GM11168 (cell line): ENCODE measurements around the gene DTWD2.

Experiments used
- in situ Hi-C: fragments of 300-500 bp; cut with MboI; formaldehyde crosslinking; loops from one replicate; pipeline ENCODE4 v1.12.0; 2022; ENCODE audit warnings: low sequenced_read_pairs; ENCODE audit not compliant: unreplicated experiment

The DTWD2 gene, protein sequence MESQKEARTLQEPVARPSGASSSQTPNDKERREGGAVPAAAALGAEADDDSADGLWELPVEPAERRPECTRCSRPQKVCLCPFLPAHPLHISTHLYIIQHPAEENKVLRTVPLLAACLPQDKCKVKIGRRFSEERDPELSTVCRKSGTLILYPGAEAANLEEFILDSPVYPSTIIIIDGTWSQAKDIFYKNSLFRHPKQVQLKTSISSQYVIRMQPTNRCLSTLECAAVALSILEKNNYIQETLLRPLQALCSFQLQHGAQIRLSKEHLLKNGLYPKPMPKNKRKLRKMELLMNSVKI

GRCh38 chr5:118987988-118988865, at the start of gene DTWD2:
Gene DTWD2 (minus strand): TSS chr5:118988547. CDS start chr5:118988511, 36 bp downstream.
- in situ Hi-C loops: no loop called here

DNA sequence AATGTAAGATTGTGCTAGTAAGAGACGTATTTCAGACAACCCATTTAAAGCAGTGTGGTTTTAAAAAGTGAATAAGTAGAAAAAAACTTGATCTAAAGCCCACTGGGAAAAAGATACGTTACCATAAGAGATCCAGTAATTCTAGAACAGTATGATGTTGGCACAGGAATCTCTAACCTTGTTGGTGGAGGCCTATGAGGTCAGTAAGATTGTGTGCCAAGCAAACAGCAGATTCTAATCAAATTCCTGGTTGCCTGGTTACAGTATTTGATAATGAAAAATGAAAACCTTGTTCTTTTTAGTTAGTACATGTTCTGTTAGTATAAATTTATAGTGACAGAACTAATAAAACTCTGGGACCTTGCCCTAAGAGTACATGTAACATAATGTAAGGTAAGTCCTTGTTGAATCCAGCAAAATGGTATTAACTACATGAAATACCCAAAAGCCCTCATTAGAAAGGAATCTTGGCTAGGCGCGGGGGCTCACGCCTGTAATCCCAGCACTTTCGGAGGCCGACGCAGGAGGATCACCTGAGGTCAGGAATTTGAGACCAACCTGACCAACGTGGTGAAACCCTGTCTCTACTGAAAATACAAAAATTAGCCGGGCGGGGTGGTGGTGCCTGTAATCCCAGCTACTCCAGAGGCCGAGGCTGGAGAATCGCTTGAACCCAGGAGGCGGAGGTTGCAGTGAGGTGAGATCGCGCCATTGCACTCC, 49.3 kb upstream of the DTWD2 start:
- in situ Hi-C loops: no loop called here

DNA sequence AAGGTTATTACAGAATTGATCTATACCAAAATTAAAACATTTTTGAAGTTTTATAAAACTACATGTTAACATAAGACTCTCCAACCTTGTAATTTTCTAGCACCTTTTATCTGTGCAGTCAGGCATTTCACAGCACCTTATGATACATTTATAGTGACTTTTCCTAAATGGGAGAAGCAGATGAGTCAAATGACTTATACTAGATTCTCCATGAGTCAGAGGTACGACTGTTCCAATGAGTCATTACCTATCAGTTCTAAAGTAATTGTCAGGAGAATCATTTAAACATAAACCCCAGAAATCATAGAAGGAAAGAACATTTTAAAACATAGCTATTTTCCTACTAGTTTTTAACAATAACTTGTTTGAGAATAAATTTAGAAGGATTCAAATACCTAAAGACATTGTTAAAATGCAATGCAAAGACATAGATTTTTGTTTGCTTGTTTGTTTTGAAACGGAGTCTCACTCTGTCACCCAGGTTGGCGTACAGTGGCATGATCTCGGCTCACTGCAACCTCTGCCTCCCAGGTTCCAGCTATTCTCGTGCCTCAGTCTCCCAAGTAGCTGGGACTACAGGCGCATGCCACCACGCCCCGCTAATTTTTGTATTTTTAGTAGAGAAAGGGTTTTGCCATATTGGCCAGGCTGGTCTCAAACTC, 47.9 kb upstream of the DTWD2 start:
- in situ Hi-C loops: no loop called here

DNA sequence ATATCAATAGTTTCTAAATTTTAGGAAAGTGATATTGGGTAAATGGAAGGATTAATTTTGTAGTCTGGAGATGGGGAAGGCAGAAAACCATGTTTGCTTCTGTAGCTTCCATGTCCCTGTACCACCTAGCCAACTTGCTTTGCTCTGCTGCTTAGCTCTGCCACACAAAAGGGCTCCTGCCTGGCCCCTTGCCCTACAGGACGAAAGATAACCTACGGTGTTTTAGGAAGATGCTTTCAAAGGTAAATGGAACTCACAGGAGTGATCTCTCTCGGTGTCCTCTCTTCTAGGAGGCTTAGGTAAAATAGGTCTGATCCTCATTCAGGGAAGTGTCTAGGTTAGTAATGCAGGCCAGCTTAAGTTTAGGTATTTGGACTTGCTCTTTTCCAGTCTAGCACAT, 44.8 kb upstream of the DTWD2 start:
- in situ Hi-C loops: no loop called here

DNA sequence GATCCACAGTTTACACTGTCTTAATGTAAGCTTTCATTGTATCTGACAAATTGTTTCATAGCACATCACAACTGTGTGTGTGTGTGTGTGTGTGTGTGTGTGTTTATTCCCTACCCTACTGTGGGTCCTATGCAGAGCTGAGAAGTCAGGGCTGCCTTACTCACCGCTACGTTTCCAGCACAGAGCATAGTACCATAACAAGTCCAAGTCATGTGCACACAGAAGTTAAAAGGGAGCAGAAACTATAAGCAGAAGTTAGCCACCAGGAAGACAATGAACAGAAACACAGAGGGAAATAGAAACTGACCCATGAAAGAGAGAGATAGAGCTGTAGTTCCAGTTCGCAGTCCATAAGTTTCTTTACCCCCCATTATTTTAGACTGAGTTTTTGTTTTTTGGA, 44.3 kb upstream of the DTWD2 start:
- in situ Hi-C loops: no loop called here

DNA sequence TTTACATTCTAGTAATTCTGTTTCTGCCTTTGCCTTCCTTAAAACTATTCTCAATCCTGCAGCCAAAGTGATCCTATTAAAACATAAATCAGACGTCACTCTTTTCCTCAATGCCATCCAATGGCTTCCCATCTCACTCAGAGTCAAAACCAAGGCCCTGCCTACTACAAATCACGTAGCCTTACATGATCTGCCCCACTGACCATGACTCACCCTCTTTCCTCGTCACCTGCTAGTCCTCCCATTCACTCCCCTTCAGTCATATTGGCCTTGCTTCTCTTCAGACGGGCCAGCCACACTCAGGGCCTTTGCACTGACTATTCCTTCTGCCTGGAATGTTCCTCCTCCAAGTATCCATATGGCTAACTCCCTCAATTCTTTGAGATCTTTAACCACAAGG, 43.6 kb upstream of the DTWD2 start:
- in situ Hi-C loops: no loop called here

DNA sequence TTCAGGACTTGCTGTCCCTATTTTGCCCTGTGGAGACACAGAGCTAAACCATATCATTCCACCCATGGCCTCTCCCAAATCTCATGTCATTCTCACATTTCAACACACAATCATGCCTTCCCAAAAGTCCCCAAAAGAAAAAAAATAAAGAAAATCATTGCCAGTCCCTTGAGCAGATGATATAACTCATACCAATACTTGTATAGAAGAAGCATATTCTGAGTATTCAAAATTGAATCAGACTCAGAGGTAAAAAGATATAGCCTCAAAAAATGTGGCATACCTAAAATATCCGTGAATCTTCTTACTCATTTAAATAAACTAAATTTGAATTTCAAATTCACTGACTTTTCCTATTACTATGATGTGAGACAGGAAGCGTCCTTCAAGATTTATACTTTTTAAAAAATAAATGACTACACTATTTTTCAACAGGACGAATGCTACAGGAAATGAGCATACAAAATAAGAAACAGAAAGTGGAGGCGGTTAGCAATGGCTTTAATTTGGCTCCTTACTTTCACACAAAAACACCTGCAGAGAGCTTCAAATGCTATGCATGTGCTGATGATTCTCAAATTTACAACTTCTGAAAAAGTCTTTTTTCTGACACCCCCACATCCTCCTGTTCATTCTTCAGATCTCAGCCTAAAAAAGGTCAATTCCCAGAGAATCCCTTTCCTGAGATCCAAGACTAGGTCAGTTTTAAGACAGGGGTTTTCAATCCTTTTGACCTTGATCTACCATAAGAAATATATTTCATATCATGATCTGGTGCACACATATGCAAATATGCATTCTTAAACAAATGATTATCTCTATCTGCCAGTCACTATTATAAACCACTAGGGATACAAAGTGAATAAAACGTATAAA, 42.9 kb upstream of the DTWD2 start:
- in situ Hi-C loops: no loop called here

GRCh38 chr5:119028575-119028974, 40.2 kb upstream of the DTWD2 start:
- in situ Hi-C loops: no loop called here

- in situ Hi-C loops: no loop called here
Measured at GRCh38 chr5:119022773-119023172, 34.4 kb upstream of the DTWD2 start.

GRCh38 chr5:119022017-119022745, 33.8 kb upstream of the DTWD2 start:
- in situ Hi-C loops: no loop called here

DNA sequence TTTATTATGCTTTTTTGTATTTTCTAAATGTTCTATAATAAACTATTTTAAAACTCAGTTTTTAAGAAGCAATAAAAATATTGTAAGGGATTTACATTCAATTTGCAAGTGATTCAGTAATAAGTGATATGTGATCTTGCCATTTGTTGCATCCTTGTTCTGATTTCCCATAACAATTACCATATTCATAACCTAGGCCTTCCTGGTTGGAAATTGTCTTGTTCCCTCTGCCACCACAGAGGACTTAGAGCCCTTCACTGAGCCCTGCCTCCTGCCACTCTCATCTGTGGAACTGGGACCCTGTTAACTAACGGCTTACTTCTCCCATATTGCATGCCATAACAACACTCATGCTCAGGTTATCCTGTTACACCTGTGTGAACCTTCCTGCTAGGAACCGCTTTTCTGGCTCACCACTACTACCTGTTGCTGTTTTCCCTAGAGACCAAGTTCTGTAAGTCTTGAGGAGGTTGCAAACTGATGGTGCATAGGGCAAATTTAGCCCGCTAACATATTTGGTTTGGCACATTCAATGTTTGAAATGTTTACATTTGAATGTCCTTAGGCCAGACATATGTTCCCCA, 32.9 kb upstream of the DTWD2 start:
- in situ Hi-C loops: no loop called here

DNA sequence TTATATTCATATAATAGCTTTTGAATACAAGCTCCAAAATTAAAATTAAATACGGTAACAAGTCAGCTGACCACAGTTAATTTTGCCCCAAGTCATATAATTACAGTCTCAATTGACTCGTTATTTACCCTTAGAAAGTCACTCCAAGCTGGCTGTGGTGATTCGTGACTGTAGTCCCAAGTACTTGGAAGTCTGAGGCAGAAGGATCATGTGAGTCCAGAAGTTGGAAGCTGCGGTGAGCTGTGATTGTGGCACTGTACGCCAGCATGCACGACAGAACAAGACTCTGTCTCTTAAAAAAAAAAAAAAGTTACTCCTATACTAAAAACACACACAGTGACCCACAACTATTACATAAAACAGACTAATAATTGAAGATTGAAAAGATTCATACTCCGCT, 31.6 kb upstream of the DTWD2 start:
- in situ Hi-C loops: no loop called here

DNA sequence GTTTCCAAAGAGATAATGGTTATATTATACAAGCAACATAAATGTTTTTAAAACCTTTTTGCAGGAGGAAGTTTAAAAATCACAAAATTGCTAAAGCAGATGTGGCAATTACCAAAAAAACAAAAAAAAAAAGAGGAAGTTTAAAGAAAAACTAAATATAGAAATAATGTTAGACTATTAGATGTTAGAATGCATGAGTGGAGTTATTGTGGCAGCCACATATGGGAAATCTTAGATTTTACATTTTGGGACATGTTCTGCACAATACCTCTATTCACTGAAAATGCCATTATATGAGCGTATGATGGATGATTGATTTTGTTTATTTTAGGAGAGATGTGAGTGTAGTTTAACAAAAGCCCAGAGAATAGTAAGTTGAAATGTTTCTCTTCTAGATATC, 31.2 kb upstream of the DTWD2 start:
- in situ Hi-C loops: no loop called here

DNA sequence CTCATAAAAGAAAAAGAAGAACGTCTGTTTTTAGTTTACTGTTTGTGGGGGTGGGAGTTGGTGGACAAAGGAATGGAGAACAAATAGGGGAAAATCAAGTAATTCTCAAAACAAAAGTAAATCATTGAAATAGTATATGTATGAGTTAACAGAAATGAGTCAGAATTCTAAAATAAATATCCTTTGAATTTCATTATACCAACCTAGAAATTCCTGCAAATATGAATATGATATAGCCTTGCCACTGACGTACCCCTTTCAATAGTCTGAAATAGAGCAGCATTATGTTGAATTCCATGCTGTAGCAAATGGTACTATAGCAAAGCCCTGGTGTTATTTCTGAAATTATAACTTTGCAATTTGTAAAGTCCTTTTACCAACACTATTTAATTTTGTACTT, 29.6 kb upstream of the DTWD2 start:
- in situ Hi-C loops: no loop called here

DNA sequence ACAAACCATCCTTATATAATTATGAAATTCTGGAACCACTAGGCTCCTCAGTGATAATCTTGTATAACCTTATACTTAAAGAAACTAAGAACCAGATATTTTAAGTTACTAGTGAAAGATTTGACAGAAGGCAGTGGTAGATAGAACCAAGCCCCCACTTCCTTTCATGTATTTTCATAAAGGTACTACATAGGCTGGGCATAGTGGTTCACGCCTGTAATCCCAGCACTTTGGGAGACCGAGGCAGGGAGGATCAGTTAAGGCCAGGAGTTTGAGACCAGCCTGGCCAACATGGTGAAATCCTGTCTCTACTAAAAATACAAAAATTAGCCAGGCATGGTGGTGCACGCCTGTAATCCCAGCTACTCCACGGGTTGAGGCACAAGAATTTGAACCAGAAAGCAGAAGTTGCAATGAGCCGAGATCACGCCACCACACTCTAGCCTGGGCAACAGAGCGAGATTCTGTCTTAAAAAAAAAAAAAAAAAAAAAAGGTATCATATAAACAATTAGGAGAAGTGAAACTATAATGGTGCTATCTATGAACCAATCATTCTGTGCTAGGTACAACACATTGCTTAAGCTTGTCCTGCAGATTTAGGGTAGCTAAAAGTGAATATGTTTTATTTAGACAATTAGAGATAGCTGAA, 27.9 kb upstream of the DTWD2 start:
- in situ Hi-C loops: no loop called here

DNA sequence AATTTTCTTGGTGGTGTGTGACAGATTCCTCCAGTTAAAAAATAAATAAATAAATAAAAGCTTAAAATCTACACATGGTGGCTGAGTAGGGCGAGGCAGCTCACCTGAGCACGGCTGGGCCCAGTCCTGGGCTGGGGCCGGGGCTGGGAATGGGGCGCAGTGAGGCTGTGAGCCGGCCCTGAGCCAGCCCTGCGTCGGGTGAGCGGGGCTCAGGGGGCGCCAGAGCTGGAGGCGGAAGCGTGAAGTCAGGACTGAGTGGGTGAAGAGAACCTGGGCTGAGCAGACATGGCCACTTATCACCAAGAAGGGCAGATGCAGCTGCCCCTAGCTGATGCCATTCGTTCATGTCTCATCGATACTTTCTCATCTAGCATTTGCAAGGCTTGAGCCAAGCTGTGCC, 22.8 kb upstream of the DTWD2 start:
- in situ Hi-C loops: loop anchor here (5.0 kb wide), 1 partner anchor 401 kb away; no protein-coding TSS in a partner anchor

- in situ Hi-C loops: loop anchor here (5.0 kb wide), 1 partner anchor 402 kb away; no protein-coding TSS in a partner anchor
Measured at GRCh38 chr5:119010206-119010605, 21.9 kb upstream of the DTWD2 start.

DNA sequence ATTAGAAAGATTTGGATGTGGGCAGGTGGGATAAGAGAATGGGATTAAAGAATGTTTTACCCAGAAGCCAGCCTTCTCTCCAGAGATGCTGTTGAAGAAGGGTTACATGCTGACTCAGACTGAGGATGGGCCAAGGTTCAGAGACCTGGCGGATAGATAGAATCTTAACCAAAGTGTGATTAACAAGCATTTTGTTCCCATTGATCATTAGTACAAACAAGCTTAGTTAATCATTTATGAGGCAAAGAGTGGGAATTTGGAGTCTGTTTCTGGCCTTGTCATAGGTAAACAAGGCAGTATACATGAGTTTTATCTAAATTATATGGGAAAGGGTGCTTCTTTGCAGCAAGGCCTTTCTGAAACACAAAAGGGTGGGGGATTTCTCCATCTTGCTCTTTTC, 20.8 kb upstream of the DTWD2 start:
- in situ Hi-C loops: no loop called here
